GM19468 (cell line): ENCODE measurements around the gene ABLIM3.

Experiments
- ATAC-seq: cut with Tn5 transposase; IDR thresholded peaks from one replicate; pipeline ENCODE4 v1.9.1; 2021; ENCODE audit warnings: mild to moderate bottlenecking, moderate library complexity, moderate number of reproducible peaks; ENCODE audit not compliant: unreplicated experiment; ENCODE audit errors: extremely low read depth

The ABLIM3 gene

GRCh38 chr5:149213264-149213880 lies 72.1 kb downstream of the ABLIM3 start:
- no peak for ATAC-seq

DNA sequence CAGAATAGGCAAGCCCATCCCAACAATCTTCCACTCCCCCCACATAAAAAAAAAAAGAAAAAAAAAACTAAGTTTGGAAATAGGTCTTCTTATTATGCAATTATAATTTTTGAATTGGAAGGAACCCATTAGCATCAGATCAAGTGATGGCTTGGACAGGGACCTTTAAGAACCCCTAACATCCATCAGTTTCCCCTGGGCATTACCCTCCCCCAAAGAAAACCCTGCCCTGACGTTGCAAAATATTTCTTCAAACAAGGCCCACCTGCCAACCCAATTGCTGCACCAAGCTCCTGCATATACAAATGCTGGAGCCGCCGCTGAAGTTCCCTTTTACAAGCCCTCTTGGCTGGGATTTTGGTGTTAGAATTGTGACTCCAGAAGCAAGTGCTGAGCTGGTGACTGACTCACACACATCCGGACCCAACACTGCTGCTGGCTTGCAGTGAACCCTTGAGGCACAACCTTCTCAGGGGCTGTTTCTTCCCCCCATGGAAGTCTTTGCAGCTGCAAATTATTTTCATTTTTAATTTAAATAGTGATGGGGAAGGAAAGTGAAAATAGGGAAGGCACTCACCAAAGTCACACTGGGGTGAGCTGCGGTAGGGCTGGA lies 74.3 kb downstream of the ABLIM3 start:
- ATAC-seq = no peak

- no peak for ATAC-seq
Measured at GRCh38 chr5:149216496-149216895, 75.2 kb downstream of the ABLIM3 start.

DNA sequence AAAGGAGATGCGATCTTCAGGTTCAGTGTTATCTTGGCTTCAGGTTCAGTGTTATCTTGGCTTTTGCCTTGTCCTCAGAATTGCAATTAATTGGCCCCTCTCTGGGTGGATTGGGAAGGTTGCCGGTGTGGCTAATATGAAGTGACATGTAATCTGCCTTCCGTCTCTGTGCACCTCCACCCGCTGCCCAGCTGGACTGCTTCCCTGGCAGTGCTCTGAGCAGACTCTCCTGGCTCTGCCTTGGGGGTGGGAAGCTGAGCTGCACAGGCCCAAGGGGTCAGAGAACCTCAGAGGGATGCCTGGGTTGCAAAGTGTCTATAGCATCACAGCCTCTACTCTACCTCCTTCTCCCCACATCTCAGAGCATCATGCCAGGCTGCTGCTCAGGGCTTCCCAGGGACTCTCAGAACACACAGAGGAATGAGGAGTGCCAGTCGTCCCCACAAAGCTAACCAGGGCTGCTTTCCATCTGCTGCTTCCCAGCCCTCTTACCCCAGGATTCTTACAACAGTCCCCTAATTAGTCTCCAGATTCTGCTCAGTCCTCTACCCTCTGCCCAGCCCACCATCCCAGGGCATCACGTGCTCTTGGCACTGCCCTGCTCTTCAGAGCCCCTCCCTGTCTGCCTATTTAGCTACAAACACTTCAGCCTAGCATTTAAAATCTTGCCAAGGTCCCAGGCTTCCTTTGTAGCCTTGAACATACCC lies 76.0 kb downstream of the ABLIM3 start:
- no peak for ATAC-seq

- ATAC-seq = no peak
Measured at GRCh38 chr5:149217803-149218155, 76.5 kb downstream of the ABLIM3 start.

DNA sequence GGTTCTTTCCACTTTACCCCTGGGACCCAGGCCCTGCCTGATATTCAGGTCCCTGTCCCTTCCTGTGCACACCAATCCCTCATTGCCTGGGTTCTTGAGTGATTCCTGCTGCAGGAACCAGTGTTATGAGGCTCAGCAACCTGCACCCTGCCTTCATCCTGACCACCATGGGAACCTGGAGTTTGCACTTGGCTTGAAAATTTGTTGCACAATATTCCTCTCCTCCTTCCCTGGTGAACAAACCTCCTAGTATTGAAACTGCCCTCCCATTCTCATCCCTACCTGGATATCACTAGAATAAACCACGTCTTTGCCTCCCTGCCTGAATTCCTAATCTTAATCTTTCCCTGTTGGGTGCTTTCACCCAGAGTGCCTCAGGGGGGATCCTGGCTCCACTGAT lies 78.3 kb downstream of the ABLIM3 start:
- no peak for ATAC-seq

DNA sequence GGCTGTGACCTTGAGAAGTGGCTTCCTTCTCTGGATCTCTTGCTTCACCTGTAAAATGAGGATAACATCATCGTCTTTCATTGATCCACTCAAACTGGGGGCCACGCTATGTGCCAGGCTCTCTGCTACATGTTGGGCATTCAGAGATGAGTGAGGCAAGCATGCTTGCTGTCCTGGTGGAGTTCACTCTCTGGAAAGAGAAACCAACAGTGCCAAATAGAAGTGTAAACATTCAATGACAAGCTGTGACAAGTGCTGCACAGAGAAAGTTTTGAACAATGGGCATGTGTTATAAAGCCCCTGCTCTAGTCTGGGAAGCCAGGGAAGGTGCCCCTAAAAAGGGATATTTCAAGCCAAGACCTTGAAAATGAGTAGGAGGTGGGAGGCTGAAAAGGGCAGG lies 79.5 kb downstream of the ABLIM3 start:
- ATAC-seq = no peak

- no peak for ATAC-seq
Measured at GRCh38 chr5:149221326-149221725, 80.0 kb downstream of the ABLIM3 start.

DNA sequence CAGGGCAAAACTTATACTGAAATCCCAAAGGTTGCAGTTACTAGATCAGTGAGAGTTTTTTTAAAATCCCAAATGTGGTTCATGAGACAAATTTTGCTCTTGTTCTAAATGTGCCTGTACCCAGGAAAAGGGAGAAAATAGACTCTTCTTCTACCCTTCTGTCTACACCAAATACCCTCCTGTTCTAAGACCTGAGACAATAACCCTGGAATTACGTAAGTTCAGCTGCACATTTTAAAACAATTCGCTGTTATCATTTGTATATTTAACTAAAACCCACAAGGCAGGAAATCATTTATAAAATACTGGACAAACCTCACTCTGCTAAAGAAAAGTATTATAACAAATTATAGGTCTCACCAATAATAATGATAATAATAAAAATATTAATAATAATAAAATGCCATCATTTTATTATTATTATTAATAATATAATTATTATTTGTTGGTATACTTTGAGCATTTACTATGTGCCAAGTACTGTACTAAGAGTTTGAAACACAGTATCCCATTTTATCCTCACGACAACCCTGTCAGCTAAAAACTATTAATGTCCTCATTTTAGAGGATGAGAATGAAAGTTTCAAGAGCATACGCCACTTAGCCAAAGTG lies 80.5 kb downstream of the ABLIM3 start:
- ATAC-seq = no peak

GRCh38 chr5:149223081-149223848 lies 82.0 kb downstream of the ABLIM3 start:
- no peak for ATAC-seq

- no peak for ATAC-seq
Measured at GRCh38 chr5:149224282-149224681, 83.0 kb downstream of the ABLIM3 start.

- no peak for ATAC-seq
Measured at GRCh38 chr5:149227168-149227826, 86.0 kb downstream of the ABLIM3 start.

DNA sequence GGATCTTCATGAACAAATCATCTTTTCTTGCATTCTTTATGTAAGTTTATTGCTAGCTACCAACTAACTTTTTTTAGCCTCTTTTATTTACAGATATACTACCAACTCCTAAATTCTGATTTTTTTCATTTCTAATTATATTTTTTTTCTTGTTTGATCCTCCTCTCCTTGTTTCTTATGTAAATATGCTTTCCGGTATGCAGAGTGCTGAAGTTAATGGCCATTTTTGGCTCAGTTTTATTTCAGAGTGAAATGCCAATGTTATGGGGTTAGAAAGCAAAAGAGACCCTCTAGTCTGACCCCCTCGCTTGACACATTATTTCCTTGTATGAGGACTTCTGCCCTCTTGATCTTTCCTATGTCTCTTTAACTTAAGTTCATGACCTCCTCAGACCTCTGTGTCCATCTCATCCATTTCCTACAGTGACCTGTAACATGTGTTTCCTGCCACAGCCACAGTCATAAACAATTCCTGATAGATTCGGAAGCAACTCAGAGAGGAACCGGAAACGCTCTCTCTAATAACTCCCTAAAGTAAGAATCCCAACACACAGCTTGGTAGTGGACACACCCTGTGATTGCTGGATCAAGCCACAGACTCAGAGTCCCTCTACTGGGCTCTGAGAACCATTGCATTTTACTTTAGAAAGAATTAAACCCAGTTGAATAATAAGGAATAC lies 87.5 kb downstream of the ABLIM3 start:
- ATAC-seq = no peak

GRCh38 chr5:149229298-149229937 lies 88.1 kb downstream of the ABLIM3 start:
- ATAC-seq = no peak

- ATAC-seq = no peak
Measured at GRCh38 chr5:149235841-149236240, 94.5 kb downstream of the ABLIM3 start.

GRCh38 chr5:149237662-149238061 lies 96.4 kb downstream of the ABLIM3 start:
- no peak for ATAC-seq

DNA sequence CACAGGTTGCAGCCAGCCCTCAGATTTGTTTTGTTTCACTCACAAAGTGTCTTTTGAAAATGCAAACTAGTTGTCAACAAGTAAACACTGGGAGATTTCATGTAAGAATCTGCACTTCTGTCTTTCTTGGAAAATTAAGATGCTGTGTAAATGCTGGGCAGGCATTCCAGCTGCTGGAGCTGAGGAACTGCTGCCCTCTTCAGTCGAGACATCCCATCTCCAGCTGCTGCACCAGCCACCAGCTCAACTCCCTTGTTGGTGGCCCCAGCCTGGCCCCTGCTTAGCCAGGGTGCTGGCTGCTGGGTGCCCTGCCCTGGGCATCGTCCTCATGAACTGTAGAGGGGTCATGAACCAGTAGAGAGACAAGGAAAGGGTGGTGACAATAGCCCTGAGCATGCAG lies 97.2 kb downstream of the ABLIM3 start:
- ATAC-seq = no peak

DNA sequence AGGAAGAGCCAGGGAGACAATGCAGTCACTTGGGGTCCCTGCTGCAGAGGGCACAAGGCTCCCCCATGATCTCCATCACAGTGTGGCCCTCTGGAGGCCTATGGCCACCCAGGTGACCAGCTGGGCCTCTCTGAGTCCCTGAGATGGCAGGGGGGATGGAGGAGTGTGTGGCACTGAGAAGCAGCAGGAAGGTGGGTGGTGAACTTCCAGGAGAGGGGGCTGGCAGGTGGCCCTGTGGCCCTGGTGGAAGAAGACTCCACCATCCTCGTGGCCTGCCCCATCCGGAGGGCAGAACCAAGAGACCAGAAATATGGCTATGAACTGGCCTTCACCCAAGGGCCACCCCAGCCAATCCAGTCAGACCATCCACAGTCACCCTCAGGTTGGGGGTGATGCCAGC lies 98.6 kb downstream of the ABLIM3 start:
- ATAC-seq = no peak

GRCh38 chr5:149240354-149240998 lies 99.2 kb downstream of the ABLIM3 start:
- ATAC-seq = no peak
